Stimulated activated CD4-positive, alpha-beta T cell treated with anti-CD3 and anti-CD28 coated beads, Interleukin-15, amount 100 ng/mL, for 48 hours (primary cell): ENCODE results near the gene GPR160.
"Not testable (repeated sequence)": the region's sequence is repeated elsewhere in the genome, so short reads cannot be mapped to it uniquely, and the experiment has no call there.

ENCODE experiments used
- DNase-seq, 2 donors: peaks; one replicate each; pipeline ENCODE4 v3.0.0-alpha.2; 2020; ENCODE audit warnings: low read depth in 2 of 2

GPR160 gene

DNA sequence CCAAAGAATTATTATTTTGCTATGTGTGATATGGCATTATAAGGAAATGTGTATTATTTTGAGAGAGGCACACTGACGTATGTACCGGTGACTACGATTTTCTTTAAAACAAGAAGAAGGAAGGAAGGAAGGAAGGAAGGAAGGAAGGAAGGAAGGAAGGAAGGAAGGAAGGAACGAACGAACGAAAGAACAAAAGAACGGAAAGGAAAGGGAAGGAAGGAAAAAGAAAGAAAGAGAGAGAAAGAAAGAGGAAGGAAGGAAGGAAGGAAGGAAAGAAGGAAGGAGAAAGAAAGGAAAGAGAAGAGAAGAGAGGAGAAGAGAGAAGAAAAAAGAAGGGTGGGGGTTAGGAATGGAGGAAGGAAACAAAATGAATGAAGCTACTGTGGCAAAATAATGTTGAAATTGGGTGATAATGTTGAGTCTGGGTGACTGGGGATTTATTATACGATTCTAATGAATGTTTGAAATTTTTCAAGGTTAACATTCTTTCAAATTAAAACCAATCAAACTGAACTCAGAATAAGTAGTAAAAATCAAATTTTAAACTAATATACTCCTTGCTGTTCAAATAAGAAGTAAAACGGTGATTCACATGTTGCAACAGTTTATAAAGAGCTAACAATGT lies 73.5 kb downstream of the GPR160 start:
- no peak for DNase-seq

- not testable (repeated sequence) for DNase-seq
Observed at GRCh38 chr3:170114165-170114564, 76.4 kb downstream of the GPR160 start.

DNA sequence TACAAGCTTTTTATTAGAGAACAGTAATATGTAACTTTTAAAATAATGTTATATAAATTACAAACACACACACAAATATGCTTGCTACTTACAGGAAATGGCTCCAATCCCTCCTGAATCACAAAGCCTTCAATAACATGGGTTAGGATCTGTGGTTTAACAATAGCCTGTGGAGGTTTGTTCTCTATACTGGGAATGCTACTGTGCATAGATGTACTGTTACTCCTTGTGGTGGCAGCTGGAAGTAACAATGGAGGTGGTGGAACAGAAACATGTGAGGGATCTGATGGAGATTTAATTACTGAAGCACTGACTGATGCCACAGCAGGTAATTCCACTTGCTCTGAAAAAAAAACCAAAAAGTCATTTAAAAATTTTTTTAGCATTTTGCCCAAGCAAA lies 79.3 kb downstream of the GPR160 start:
- no peak for DNase-seq

GRCh38 chr3:170128259-170128976 lies 90.6 kb downstream of the GPR160 start:
- DNase-seq = no peak

GRCh38 chr3:170128977-170129431 lies 91.2 kb downstream of the GPR160 start:
- DNase-seq = no peak

DNA sequence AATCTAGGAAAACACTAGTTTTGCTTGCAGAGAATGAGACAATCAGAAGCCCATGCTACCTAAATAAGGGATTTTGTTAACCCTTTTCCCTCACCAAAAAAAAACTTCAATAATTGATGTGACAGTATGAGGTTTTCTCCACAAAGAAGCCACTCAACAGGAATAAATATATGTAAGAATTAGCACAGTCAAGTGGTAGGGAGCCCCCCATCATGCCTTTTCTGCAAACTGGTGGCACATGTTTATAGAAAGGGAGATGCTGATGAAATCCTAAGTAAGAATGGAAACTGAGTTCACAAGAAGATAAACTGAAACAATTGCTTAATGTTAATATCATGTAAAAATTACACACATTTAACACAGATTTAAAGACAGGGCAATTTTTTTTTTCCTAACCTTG lies 92.7 kb downstream of the GPR160 start:
- DNase-seq = no peak

GRCh38 chr3:170132335-170132734 lies 94.5 kb downstream of the GPR160 start:
- peak in 1 of 2 donors; percentile 14 for DNase-seq
